DMS79 (cell line): ENCODE results near the gene PRR23E.

Experiments
- DNase-seq: peaks from one replicate; lab custom pipeline; 2025; lab: John Stamatoyannopoulos, UW

The PRR23E gene, protein sequence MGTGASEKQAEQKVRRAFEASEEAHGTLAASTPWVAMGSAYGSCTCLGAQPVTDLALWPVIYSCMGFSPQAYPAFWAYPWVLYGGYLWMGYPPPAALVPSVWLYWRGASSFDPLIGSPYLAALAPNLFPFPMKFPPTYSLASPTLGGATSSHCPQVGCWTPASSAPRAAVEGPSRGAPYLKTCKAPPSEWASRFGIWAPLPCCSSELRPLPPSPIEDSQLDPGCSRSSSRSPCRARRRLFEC

DNA sequence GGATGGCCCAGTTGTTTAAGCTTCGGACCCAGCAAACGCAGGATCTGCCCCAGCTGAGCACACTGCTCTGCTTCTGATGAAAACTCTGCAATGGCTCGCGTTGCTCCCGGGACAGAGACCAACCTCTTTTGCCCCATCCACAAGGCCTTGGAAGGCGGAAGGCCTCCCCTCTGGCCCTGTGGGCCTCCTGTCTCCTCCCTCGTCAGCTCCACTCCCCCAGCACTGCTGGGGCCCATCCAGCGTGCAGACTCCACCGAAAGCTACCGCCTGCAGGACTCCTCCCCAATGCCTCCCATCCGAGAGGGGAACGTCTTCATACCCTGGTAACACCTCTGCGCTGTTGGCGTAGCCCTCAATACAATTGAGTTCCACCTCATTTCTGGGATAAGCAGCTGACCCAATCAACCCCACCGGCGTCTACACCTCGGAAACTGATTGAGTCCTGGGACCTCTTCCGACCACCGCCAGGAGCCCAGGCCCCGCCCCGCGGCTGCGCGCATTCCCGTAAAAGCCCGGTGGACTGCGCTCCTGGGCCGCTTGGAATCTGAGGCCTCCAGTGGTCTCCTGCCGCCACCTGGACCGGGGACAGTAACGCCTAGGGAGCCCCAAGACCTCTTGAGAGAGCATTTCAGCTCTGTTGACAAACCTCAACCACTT lies at the start of gene PRR23E:
PRR23E (plus strand) TSS at position 556 of the 657 bp plus-strand sequence. CDS start 3,555 bp downstream, outside the sequence.
- DNase-seq: no peak

- no peak for DNase-seq
Measured at GRCh38 chr3:127143172-127143571, 49.8 kb upstream of the PRR23E start.

- no peak for DNase-seq
Measured at GRCh38 chr3:127144631-127145030, 48.3 kb upstream of the PRR23E start.

DNA sequence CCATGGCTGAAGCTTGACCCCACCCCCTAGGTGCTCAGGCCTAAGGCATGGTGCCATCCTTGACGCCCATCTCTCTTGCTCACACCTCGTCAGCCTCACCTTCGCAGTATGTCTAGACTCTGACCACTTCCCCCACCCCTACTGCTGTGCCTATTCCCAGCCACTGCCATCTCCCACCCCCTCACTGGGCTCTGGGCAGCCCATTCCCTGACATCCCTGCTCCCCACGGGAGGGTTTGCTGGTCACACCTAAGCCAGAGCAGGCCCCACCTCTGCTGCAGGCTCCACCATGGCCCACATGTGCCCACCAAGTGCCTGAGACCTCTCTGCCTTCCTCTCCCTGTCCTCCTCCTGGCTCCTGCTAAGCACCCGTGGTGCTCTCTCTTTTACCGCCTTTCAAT lies 47.7 kb upstream of the PRR23E start:
- DNase-seq: no peak

GRCh38 chr3:127147291-127147885 lies 45.5 kb upstream of the PRR23E start:
- no peak for DNase-seq

- DNase-seq: no peak
Measured at GRCh38 chr3:127149621-127150310, 43.2 kb upstream of the PRR23E start.

DNA sequence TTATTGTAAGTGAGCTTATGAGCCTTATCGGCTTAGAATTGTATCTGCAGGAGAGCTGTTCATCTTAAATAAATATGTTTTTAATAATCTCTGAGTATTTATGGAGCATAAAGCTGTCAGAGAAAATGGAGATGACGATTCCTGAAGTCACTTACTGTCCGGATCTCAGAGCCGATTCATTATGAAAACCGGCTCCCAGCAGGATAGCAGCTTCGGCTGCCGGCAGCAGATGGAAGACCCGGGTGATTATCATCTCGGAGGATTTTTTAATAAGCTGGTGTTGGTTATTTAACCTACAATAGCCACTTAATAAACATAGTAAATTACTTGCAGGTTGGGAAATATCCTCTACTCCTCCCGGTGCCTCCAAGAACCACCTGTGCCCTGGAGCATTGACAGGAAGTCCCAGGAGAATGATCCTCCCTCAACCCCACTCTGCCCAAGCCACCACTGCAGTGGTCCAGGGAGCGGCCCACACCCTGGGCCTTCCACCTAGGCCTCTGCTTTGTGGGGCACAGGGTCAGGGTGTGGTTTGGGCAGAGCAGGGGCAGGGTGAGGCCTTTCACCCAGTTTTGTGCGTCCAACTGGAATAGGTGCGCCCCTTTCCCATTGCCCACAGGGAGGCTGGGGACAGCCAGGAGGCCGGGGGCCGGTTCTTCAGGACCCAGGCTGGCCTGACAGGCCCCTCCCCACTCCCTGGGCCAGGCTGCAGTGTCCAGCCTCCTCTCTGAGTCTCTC lies 42.2 kb upstream of the PRR23E start:
- no peak for DNase-seq

- no peak for DNase-seq
Measured at GRCh38 chr3:127151251-127151564, 41.7 kb upstream of the PRR23E start.

DNA sequence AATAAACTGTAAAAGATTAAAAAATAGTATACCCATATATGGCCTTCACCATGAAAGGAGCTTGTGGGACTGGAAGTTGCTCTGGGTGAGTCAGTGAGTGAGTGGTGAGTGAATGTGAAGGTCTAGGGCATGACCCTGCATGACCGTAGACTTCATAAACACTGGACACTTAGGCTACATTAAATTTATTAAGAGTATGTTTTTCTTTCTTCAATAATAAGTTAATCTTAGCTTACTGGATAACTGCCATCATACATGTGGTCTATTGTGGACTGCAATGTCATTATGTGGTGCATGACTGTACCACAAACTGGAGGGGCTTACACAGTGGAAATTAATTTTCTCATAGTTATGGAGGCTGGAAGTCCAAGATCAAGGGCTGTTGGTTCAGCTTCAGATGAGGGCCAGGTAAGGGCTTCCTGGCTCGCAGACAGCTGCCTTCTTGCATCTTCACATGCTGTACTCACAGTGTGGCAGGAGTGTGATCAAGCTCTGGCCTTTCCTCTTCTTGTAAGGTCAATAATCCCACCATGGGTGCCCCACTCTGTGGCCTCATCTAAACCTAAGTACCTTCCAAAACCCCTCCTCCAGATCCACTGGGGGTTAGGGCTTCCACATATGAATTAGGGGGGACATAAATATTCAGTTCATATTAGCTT lies 40.8 kb upstream of the PRR23E start:
- peak; percentile 81 for DNase-seq

GRCh38 chr3:127152684-127153505 lies 40.0 kb upstream of the PRR23E start:
- DNase-seq: peak; percentile 27

DNA sequence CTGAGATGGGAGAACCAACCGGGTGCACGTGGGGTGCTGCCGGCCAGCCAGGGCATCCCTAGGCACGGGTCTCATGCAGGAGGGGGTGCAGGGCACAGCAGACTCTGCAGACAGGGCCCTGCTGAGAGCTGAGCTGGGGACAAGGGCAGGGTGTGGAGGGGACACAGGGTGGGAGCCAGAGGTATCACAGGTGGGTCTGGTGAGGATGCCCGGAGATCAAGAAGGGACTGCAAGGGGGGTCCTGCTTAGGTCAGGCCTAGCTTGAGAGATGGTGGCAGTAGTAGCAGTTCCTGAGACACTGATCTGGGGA lies 39.5 kb upstream of the PRR23E start:
- DNase-seq: no peak

DNA sequence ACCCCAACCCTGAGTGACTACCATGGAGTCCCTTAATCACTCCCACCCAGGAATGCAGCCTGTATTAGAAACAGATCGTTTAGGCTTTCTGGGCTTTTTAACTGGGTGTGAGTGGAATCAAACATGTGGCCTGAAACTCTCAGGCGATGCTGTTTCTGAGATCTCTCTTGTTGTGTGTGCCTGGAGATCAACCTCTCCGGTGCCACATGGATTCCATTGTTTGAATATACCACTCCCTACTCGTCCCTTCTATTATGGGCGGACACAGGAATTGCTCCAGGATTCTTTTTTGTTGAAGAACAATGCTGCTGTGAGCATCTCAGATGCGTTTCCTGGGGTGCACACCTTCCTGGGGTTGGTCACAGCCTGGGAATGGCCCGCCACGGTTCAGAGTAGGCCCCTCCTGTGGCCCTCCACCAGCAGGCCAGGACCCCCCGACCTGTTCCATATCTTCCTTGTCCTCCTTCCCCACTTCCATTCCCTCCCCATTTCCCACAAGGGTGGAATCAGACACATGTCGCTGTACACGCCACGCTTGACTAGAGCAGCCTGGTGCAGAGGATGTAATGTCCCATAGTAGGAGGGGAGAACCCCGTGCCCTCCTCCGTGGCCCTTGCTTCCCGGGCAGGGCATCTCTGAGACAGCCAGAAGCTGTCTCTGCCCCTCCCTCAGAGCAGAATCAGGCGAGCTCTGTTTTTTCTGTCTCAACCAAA lies 36.4 kb upstream of the PRR23E start:
- DNase-seq: no peak

GRCh38 chr3:127157171-127157828 lies 35.6 kb upstream of the PRR23E start:
- peak; percentile 91 for DNase-seq

DNA sequence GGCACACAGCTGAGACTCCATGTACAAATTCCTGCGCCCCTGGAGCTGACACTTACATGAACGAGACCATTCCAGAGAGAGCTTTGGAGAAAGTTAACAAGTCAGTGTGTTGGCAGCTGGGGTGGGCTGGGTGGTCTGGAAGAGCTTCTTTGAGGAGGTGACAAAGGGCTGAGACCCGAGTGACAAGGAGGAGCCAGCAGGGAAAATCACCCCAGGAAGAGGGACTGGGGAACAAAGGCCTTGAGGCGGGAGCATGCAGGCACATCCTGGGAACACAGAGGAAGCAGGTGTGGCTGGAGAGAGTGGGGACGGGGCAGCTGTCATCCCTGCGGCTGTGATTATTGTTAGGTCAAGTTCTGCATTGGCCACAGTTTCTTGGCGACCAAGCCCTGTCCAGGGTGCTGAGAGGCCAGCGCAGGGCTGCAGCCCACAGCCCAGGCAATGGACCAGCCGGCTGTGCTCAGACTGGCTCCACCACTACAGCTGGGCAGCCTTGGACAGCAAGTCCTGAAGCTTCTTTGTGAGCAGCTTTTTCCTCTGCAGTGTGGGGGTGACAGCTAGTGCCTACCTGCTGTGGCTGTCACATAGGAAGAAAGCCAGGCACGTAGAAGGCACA lies 34.2 kb upstream of the PRR23E start:
- DNase-seq: no peak

- DNase-seq: peak; percentile 90
Measured at GRCh38 chr3:127159543-127159942, 33.4 kb upstream of the PRR23E start.

- no peak for DNase-seq
Measured at GRCh38 chr3:127161236-127161635, 31.7 kb upstream of the PRR23E start.

DNA sequence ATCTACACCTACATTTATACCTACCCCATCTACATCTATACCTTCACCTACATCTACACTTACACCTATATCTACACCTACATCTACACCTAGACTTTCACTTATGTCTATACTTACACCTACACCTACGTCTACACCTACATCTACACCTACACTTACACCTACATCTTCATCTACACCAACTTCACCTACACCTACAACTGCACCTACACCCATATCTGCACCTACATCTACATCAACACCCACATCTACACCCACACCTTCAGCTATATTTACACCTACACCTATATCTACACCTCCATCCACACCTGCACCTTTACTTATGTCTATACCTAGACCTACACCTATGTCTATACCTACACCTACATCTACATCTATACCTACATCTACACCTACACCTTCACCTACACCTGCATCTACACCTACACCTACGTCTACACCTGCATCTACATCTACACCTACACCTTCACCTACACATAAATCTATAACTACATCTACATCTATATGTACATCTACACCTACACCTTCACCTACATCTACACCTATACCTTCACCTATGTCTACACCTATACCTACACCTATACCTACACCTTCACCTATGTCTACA lies 30.9 kb upstream of the PRR23E start:
- no peak for DNase-seq

GRCh38 chr3:127162947-127163645 lies 29.8 kb upstream of the PRR23E start:
- DNase-seq: no peak
